Trophoblast cell (in vitro differentiated cells and primary cell): ENCODE results near the gene PALS1.

Source experiments
- DNase-seq, 2 donors: peaks; one replicate each; pipeline ENCODE4 v3.0.0-alpha.2; 2016
- H2AFZ ChIP-seq: 2 replicates; pipeline ENCODE4 v1.6.1; 2013; ENCODE audit warnings: low read length, moderate library complexity, mild to moderate bottlenecking; ENCODE audit not compliant: insufficient read depth, poor library complexity
- H2AK5ac ChIP-seq: 2 replicates; pipeline ENCODE4 v1.6.1; 2013; ENCODE audit warnings: mild to moderate bottlenecking, low read length
- H2BK120ac ChIP-seq: 2 replicates; pipeline ENCODE4 v1.6.1; 2013; ENCODE audit warnings: low read length, mild to moderate bottlenecking, moderate library complexity; ENCODE audit not compliant: insufficient read depth, poor library complexity
- H2BK12ac ChIP-seq: 2 replicates; pipeline ENCODE4 v1.6.1; 2013; ENCODE audit warnings: mild to moderate bottlenecking, low read length, moderate library complexity
- H2BK5ac ChIP-seq: 2 replicates; pipeline ENCODE4 v1.6.1; 2013; ENCODE audit warnings: low read length, low read depth, moderate library complexity, mild to moderate bottlenecking; ENCODE audit not compliant: poor library complexity
- H3K14ac ChIP-seq: 2 replicates; pipeline ENCODE4 v1.6.1; 2013; ENCODE audit warnings: mild to moderate bottlenecking, low read length
- H3K18ac ChIP-seq: 2 replicates; pipeline ENCODE4 v1.6.1; 2013; ENCODE audit warnings: mild to moderate bottlenecking, low read length
- H3K23ac ChIP-seq: 2 replicates; pipeline ENCODE4 v1.6.1; 2013; ENCODE audit warnings: low read length
- H3K27ac ChIP-seq: 2 replicates; pipeline ENCODE4 v1.5.1; 2013; ENCODE audit warnings: low read depth, mild to moderate bottlenecking, inconsistent platforms, low read length, moderate library complexity
- H3K27me3 ChIP-seq: 2 replicates; pipeline ENCODE4 v1.6.1; 2013; ENCODE audit warnings: inconsistent platforms, mild to moderate bottlenecking, low read length, moderate library complexity; ENCODE audit not compliant: insufficient read depth
- H3K36me3 ChIP-seq, 2 experiments: 1 replicate in 1 of 2; 2 replicates in 1 of 2; pipeline ENCODE4 v1.6.1; 2013; ENCODE audit warnings: low read length in 2 of 2, mild to moderate bottlenecking in 2 of 2, moderate library complexity in 1 of 2; ENCODE audit not compliant: insufficient read depth in 2 of 2, control insufficient read depth in 1 of 2
- H3K4ac ChIP-seq: 2 replicates; pipeline ENCODE4 v1.6.1; 2013; ENCODE audit warnings: low read depth, mild to moderate bottlenecking, low read length, moderate library complexity
- H3K4me1 ChIP-seq, 2 experiments: 1 replicate in 1 of 2; 2 replicates in 1 of 2; pipeline ENCODE4 v1.6.1; 2013; ENCODE audit warnings: low read length in 2 of 2, mild to moderate bottlenecking in 2 of 2, moderate library complexity in 1 of 2; ENCODE audit not compliant: insufficient read depth in 2 of 2, control insufficient read depth in 1 of 2
- H3K4me2 ChIP-seq: 2 replicates; pipeline ENCODE4 v1.6.1; 2013; ENCODE audit warnings: inconsistent platforms, mild to moderate bottlenecking, low read length, moderate library complexity
- H3K4me3 ChIP-seq: 2 replicates; pipeline ENCODE4 v1.5.1; 2013; ENCODE audit warnings: mild to moderate bottlenecking, low read depth, low read length, inconsistent platforms
- H3K79me1 ChIP-seq: one replicate; pipeline ENCODE4 v1.6.1; 2013; ENCODE audit warnings: low read length
- H3K79me2 ChIP-seq: 2 replicates; pipeline ENCODE4 v1.6.1; 2013; ENCODE audit warnings: low read length, mild to moderate bottlenecking; ENCODE audit not compliant: control insufficient read depth, insufficient read depth, poor library complexity
- H3K9ac ChIP-seq: 2 replicates; pipeline ENCODE4 v1.6.1; 2013; ENCODE audit warnings: mild to moderate bottlenecking, low read length
- H3K9me3 ChIP-seq: 2 replicates; pipeline ENCODE4 v1.6.1; 2013; ENCODE audit warnings: low read depth, mild to moderate bottlenecking, control low read depth, inconsistent platforms, low read length; ENCODE audit not compliant: insufficient read depth
- H4K12ac ChIP-seq: 2 replicates; pipeline ENCODE4 v1.6.1; 2013; ENCODE audit warnings: low read depth, mild to moderate bottlenecking, low read length, moderate library complexity
- H4K8ac ChIP-seq: 2 replicates; pipeline ENCODE4 v1.6.1; 2013; ENCODE audit warnings: low read depth, mild to moderate bottlenecking, low read length, moderate library complexity
- H4K91ac ChIP-seq: one replicate; pipeline ENCODE4 v1.6.1; 2013; ENCODE audit warnings: low read depth, mild to moderate bottlenecking, low read length, moderate library complexity
- WGBS: extraction: QIAGEN DNeasy Blood & Tissue Kit; methylation state at CpG from one replicate; pipeline ENCODE4 v1.1.7; 2013; ENCODE audit warnings: missing lambda C conversion rate; ENCODE audit not compliant: insufficient read length, insufficient coverage; ENCODE audit errors: extremely low coverage; 5-methylcytosine and 5-hydroxymethylcytosine counted together

The PALS1 gene

DNA sequence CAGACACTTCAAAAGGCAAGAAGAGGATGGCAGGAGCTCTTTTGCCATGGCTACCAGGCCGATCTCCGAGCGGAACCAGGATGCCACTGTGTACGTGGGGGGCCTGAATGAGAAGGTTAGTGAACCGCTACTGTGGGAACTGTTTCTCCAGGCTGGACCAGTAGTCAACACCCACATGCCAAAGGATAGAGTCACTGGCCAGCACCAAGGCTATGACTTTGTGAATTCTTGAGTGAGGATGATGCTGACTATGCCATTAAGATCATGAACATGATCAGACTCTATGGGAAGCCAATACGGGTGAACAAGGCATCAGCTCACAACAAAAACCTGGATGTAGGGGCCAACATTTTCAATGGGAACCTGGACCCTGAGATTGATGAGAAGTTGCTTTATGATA, 42.2 kb upstream of the PALS1 start:
- H3K27me3 ChIP-seq, result no peaks in the 10 kb centered on the region
- no peak overlapping the region for H3K27ac ChIP-seq
- peak in 1 of 2 donors; percentile 13 for DNase-seq
- no peak overlapping the region for H2AK5ac ChIP-seq
- no peak overlapping the region for H4K8ac ChIP-seq
- H2BK5ac ChIP-seq, result no peak overlapping the region
- H2AFZ ChIP-seq, result no peak overlapping the region
- H3K18ac ChIP-seq, result no peak overlapping the region
- H3K4ac ChIP-seq, result no peak overlapping the region
- no peak overlapping the region for H3K9ac ChIP-seq
- WGBS, result no CpG with 5 or more reads among the region's 6 CpGs
- no peaks in the 10 kb centered on the region for H3K79me1 ChIP-seq
- no peak overlapping the region for H3K4me3 ChIP-seq
- H2BK12ac ChIP-seq, result no peak overlapping the region
- H3K14ac ChIP-seq, result no peak overlapping the region
- no peaks in the 10 kb centered on the region for H3K4me1 ChIP-seq
- H2BK120ac ChIP-seq, result no peak overlapping the region
- no peaks in the 10 kb centered on the region for H3K79me2 ChIP-seq
- H3K23ac ChIP-seq, result no peak overlapping the region
- H3K4me2 ChIP-seq, result no peak overlapping the region
- no peaks in the 10 kb centered on the region for H3K9me3 ChIP-seq
- no peak overlapping the region for H4K12ac ChIP-seq
- H4K91ac ChIP-seq, result no peak overlapping the region
- no peaks in the 10 kb centered on the region for H3K36me3 ChIP-seq

DNA sequence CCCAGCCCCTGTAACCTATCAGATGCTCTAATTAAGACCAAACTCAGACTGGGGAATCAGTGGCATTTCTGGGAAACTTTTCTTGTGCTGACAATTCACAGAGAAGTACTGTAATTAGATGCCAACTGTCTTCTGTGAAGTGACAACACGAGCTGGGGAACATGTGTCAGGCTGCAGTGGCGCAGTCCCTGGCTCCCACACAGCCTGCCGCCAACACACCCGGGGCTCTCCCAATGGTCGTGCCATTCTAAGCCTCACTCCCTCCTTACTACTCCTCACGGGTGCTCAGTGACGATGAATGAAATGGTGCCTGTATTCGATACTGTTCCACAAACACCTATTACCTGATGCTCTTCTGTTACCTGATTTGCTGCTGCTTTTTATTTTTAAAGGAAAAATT, 33.4 kb upstream of the PALS1 start:
- no peaks in the 10 kb centered on the region for H3K79me1 ChIP-seq
- H2BK120ac ChIP-seq, result no peak overlapping the region
- H3K27ac ChIP-seq, result no peak overlapping the region
- H3K9ac ChIP-seq, result no peak overlapping the region
- no peaks in the 10 kb centered on the region for H3K79me2 ChIP-seq
- H3K9me3 ChIP-seq, result no peaks in the 10 kb centered on the region
- no peak overlapping the region for H4K8ac ChIP-seq
- no peaks in the 10 kb centered on the region for H3K36me3 ChIP-seq
- no peak overlapping the region for H3K4me2 ChIP-seq
- H3K4me3 ChIP-seq, result no peak overlapping the region
- no peak overlapping the region for H2AFZ ChIP-seq
- H3K18ac ChIP-seq, result no peak overlapping the region
- H3K14ac ChIP-seq, result no peak overlapping the region
- H3K27me3 ChIP-seq, result no peaks in the 10 kb centered on the region
- H4K12ac ChIP-seq, result no peak overlapping the region
- no peak overlapping the region for H4K91ac ChIP-seq
- no peaks in the 10 kb centered on the region for H3K4me1 ChIP-seq
- no CpG with 5 or more reads among the region's 8 CpGs for whole genome bisulfite sequencing
- no peak overlapping the region for H3K4ac ChIP-seq
- no peak overlapping the region for H3K23ac ChIP-seq
- H2BK12ac ChIP-seq, result no peak overlapping the region
- no peak overlapping the region for H2AK5ac ChIP-seq
- no peak for DNase-seq
- no peak overlapping the region for H2BK5ac ChIP-seq

DNA sequence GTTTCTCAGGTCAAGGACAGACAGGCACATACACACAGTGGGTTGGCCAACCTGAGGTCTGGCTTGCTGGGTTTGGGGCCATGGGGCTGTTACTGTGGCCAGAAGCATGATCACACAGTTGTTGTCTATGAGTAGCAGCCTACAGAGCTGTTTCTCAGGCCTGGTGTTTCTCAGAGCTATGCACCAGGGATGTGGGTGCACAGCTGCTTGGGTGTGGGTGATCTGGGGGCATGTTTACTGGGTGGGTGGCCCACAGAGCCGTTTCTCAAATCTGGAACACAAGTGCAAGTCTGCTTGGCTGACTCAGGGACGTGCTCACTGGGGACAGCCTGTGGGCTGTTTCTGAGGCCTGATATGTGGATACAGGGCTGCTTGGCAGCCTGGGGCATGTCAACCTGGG, 23.1 kb upstream of the PALS1 start:
- Histone ChIP-seq H4K91ac (no peak overlapping the region), H3K9ac (no peak overlapping the region), H3K27me3 (no peaks in the 10 kb centered on the region), H4K8ac (no peak overlapping the region), H3K9me3 (no peaks in the 10 kb centered on the region), H3K27ac (no peak overlapping the region), H2AK5ac (no peak overlapping the region), H3K4me3 (no peak overlapping the region), H3K36me3 (no peaks in the 10 kb centered on the region), H2AFZ (no peak overlapping the region), H3K4me2 (no peak overlapping the region), H3K18ac (no peak overlapping the region), H2BK12ac (no peak overlapping the region), H4K12ac (no peak overlapping the region), H3K4ac (no peak overlapping the region), H3K79me1 (no peaks in the 10 kb centered on the region), H2BK120ac (no peak overlapping the region), H2BK5ac (no peak overlapping the region), H3K4me1 (peaks cover 4 to 6% of the 10 kb centered on the region in 2 experiments), H3K23ac (no peak overlapping the region), H3K79me2 (no peaks in the 10 kb centered on the region), H3K14ac (no peak overlapping the region)
- WGBS, result no CpG with 5 or more reads among the region's 2 CpGs
- no peak for DNase-seq

GRCh38 chr14:67221248-67221981, 19.8 kb upstream of the PALS1 start:
- no peak overlapping the region for H4K8ac ChIP-seq

More at GRCh38 chr14:67221248-67221981, 19.8 kb upstream of the PALS1 start:
- no peak overlapping the region for H2BK120ac ChIP-seq
- peaks cover 4 to 6% of the 10 kb centered on the region in 2 experiments for H3K4me1 ChIP-seq
- H3K27me3 ChIP-seq, result no peaks in the 10 kb centered on the region
- no peak overlapping the region for H3K4me2 ChIP-seq
- H3K4ac ChIP-seq, result no peak overlapping the region
- no peak overlapping the region for H3K14ac ChIP-seq
- WGBS, result no CpG with 5 or more reads among the region's 6 CpGs
- no peak overlapping the region for H3K27ac ChIP-seq
- no peak overlapping the region for H4K91ac ChIP-seq
- no peaks in the 10 kb centered on the region for H3K79me1 ChIP-seq
- no peaks in the 10 kb centered on the region for H3K36me3 ChIP-seq
- no peaks in the 10 kb centered on the region for H3K79me2 ChIP-seq
- no peak overlapping the region for H2AFZ ChIP-seq
- no peak overlapping the region for H3K18ac ChIP-seq
- no peak overlapping the region for H3K9ac ChIP-seq
- no peaks in the 10 kb centered on the region for H3K9me3 ChIP-seq
- H2AK5ac ChIP-seq, result no peak overlapping the region
- no peak overlapping the region for H2BK5ac ChIP-seq
- H4K12ac ChIP-seq, result no peak overlapping the region
- no peak overlapping the region for H2BK12ac ChIP-seq
- H3K4me3 ChIP-seq, result no peak overlapping the region
- peak; percentile 30 to 91 for DNase-seq
- no peak overlapping the region for H3K23ac ChIP-seq
